Memory B cell (primary cell): Measurements from ENCODE around the gene ANKHD1.
"Not testable (repeated sequence)": the region's sequence is repeated elsewhere in the genome, so short reads cannot be mapped to it uniquely, and the experiment has no call there.

Source experiments
- ATAC-seq: fragments of 150-1000 bp; cut with Tn5 transposase; 2 replicates; pipeline ENCODE4 v1.10.0; 2021; ENCODE audit warnings: low read depth, mild to moderate bottlenecking, moderate library complexity
- DNase-seq, 2 donors: peaks; one replicate each; pipeline ENCODE4 v3.0.0; 2022; ENCODE audit warnings: low spot score in 2 of 2
- H3K27ac Mint-ChIP-seq: one replicate; pipeline ENCODE4 v1.8.0; 2022; ENCODE audit warnings: mild to moderate bottlenecking, moderate library complexity, mixed read lengths
- H3K27me3 Mint-ChIP-seq: one replicate; pipeline ENCODE4 v1.8.0; 2022; ENCODE audit warnings: mixed read lengths
- H3K36me3 Mint-ChIP-seq: one replicate; pipeline ENCODE4 v1.8.0; 2022; ENCODE audit warnings: mild to moderate bottlenecking, mixed read lengths
- H3K4me1 Mint-ChIP-seq: one replicate; pipeline ENCODE4 v1.8.0; 2022; ENCODE audit warnings: mixed read lengths
- H3K4me3 Mint-ChIP-seq: one replicate; pipeline ENCODE4 v1.8.0; 2022; ENCODE audit warnings: mild to moderate bottlenecking, moderate library complexity, mixed read lengths
- H3K9me3 Mint-ChIP-seq: one replicate; pipeline ENCODE4 v1.8.0; 2022; ENCODE audit warnings: mixed read lengths

Gene ANKHD1

GRCh38 chr5:140398379-140398811 is 3.2 kb upstream of the ANKHD1 start:
- ATAC-seq, result no peak
- H3K36me3 Mint-ChIP-seq, result no peaks in the 10 kb centered on the region
- H3K9me3 Mint-ChIP-seq, result no peaks in the 10 kb centered on the region
- no peak overlapping the region for H3K27ac Mint-ChIP-seq
- no peak for DNase-seq
- H3K27me3 Mint-ChIP-seq, result no peaks in the 10 kb centered on the region
- H3K4me3 Mint-ChIP-seq, result no peak overlapping the region
- H3K4me1 Mint-ChIP-seq, result peaks cover 9% of the 10 kb centered on the region

DNA sequence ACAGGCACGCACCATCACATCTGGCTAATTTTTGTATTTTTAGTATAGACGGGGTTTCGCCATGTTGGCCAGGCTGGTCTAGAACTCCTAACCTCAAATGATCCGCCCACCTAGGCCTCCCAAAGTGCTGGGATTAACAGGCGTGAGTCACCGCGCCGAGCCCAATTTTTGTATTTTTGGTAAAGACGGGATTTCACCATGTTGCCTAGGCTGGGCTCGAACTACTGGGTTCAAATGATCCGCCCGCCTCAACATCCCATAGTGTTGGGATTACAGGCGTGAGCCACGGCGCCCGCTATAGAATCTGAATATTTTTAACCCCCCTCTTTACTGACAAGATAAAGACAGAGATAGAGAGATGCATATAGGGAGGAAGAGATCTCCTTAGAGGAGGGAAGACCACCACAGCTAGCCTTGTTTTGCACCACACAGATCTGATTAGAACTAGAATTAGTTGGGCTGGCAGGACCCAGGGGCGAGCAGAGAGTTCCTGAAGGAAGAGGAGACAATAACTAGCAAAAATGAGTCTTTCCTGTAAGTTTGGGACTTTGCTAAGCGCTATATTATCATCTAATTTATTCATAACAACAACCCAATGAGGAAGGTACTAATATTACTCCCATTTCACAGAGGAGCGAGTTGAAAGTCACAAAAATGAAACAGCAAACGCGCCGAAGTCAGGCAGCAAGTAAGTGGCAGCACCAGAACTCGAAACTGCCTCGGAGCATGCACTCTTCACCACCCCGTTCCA is 1.5 kb upstream of the ANKHD1 start:
- Mint-ChIP-seq H3K27ac (no peak overlapping the region), H3K4me1 (peaks cover 18% of the 10 kb centered on the region), H3K9me3 (no peaks in the 10 kb centered on the region), H3K36me3 (no peaks in the 10 kb centered on the region), H3K4me3 (no peak overlapping the region), H3K27me3 (no peaks in the 10 kb centered on the region)
- ATAC-seq (no peak), DNase-seq (no peak)

DNA sequence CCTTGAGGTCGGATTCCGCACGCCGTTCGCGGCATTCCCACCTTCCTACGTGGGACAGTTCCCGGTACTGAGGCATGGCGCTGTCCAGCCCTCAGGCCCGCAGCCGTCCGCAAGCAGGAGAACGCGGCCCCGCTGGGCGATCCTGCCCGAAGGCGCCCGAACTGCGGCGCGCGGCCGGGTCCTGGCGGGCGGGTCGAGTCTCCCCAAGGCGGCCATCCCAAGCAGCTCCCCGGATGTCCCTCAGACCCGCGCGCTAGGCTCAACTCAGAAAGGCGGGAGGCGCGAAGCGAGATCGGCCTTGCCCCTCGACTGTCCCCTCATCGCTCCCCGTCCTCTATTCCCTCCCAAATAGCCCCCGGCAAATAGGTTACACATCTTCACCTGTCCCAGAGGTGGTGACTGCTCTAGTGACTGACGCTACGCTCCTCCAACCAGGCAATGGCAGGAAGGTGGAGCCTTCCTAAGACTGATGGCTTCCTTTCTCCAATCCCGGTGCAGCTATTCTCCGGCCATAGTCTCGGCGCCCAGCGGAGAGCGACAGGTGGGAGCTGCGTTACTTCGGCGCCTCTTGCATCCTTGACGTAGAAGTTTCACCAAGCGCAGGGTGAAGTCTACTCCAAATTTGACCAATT is 787 bp upstream of the ANKHD1 start:
- Mint-ChIP-seq H3K9me3 (no peaks in the 10 kb centered on the region), H3K4me3 (no peak overlapping the region), H3K36me3 (no peaks in the 10 kb centered on the region), H3K4me1 (peaks cover 20% of the 10 kb centered on the region), H3K27me3 (no peaks in the 10 kb centered on the region), H3K27ac (no peak overlapping the region)
- DNase-seq (peak; percentile 79 to 80), ATAC-seq (peak; percentile 60)

GRCh38 chr5:140402258-140403074 is 833 bp downstream of the ANKHD1 start:
- Mint-ChIP-seq H3K36me3 (peaks cover 2% of the 10 kb centered on the region), H3K4me1 (peaks cover 20% of the 10 kb centered on the region), H3K27me3 (no peaks in the 10 kb centered on the region), H3K9me3 (no peaks in the 10 kb centered on the region), H3K4me3 (no peak overlapping the region), H3K27ac (no peak overlapping the region)
- ATAC-seq, result no peak
- DNase-seq, result peak; percentile 20 to 49

GRCh38 chr5:140403613-140404012 is 2.0 kb downstream of the ANKHD1 start:
- no peaks in the 10 kb centered on the region for H3K9me3 Mint-ChIP-seq
- peaks cover 2% of the 10 kb centered on the region for H3K36me3 Mint-ChIP-seq
- peak overlapping the region; percentile 47 for H3K27ac Mint-ChIP-seq
- peaks cover 23% of the 10 kb centered on the region for H3K4me1 Mint-ChIP-seq
- ATAC-seq, result no peak
- no peak overlapping the region for H3K4me3 Mint-ChIP-seq
- no peaks in the 10 kb centered on the region for H3K27me3 Mint-ChIP-seq
- DNase-seq, result no peak

- Mint-ChIP-seq H3K36me3 (peaks cover 2% of the 10 kb centered on the region), H3K27ac (peak overlapping the region; percentile 70), H3K27me3 (no peaks in the 10 kb centered on the region), H3K9me3 (no peaks in the 10 kb centered on the region), H3K4me3 (no peak overlapping the region), H3K4me1 (peaks cover 26% of the 10 kb centered on the region)
- no peak for ATAC-seq
- no peak for DNase-seq
Measured at GRCh38 chr5:140408750-140409241, 7.2 kb downstream of the ANKHD1 start.

DNA sequence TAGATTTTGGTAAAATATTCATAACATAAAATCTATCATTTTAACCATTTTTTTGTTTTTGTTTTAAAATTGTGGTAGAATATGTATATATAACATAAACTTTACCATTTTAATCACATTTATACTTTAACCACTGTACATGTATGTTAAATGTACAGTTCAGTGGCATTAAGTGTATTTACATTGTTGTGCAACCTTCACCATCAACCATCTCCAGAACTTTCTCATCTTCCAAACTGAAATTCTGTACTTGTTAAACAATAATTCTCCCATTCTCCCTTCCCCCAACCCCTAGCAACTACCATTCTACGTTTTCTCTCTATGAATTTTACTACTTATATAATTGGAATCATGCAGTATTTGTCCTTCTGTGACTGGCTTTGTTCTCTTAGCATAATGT is 11.6 kb downstream of the ANKHD1 start:
- no peak for ATAC-seq
- DNase-seq, result no peak
- Mint-ChIP-seq H3K4me3 (no peak overlapping the region), H3K36me3 (peaks cover 6% of the 10 kb centered on the region), H3K27ac (peak overlapping the region; percentile 8), H3K9me3 (no peaks in the 10 kb centered on the region), H3K27me3 (no peaks in the 10 kb centered on the region), H3K4me1 (peaks cover 15% of the 10 kb centered on the region)

- H3K9me3 Mint-ChIP-seq, result no peaks in the 10 kb centered on the region
- ATAC-seq, result no peak
- H3K36me3 Mint-ChIP-seq, result peaks cover 9% of the 10 kb centered on the region
Measured at GRCh38 chr5:140417235-140417634, 15.6 kb downstream of the ANKHD1 start.

DNA sequence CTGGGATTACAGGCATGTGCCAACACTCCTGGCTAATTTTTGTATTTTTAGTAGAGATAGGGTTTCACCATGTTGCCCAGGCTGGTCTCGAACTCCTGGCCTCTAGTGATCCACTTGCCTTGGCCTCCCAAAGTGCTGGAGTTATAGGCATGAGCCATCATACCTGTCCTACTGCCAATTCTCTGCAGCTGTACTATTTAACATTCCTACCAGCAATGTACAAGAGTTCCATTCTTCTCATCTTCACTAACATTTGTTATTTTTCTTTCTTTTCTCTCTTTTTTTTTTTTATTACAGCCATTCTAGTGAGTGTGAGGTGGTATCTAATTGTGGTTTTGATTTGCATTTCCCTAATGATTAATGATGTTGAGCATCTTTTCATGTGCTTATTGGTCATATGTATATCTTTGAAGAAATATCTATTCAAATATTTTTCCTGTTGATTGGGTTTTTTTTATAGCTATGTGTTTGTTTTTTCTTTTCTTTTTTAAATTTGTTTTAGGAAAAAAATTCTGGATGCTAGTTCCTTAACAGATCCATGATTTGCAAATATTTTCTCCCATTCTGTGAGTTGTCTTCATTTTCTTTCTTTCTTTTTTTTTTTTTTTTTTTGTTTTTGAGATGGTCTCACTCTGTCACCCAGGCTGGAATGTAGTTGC is 17.4 kb downstream of the ANKHD1 start:
- ATAC-seq, result no peak
- Mint-ChIP-seq H3K9me3 (no peaks in the 10 kb centered on the region), H3K36me3 (peaks cover 9% of the 10 kb centered on the region), H3K27ac (peak overlapping the region; percentile 48), H3K4me3 (peak overlapping the region; percentile 41), H3K27me3 (no peaks in the 10 kb centered on the region), H3K4me1 (peaks cover 39% of the 10 kb centered on the region)
- DNase-seq, result no peak

More at GRCh38 chr5:140417235-140417634, 15.6 kb downstream of the ANKHD1 start:
- Mint-ChIP-seq H3K4me1 (peaks cover 36% of the 10 kb centered on the region), H3K27me3 (no peaks in the 10 kb centered on the region), H3K27ac (no peak overlapping the region), H3K4me3 (no peak overlapping the region)
- no peak for DNase-seq

DNA sequence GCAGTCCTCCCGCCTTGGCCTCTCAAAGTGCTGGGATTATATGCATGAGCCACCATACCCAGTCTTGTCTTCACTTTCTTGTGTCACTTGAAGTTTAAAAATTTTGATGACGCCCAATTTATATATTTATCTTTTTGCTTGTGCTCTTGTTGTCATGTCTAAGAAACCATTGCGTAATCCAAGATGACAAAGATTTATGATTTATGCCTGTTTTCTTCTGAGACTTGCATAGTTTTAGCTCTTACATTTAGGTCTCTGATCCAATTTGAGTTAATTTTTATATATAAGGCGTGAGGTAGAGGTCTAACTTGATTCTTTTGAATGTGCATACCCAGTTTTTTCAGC is 18.6 kb downstream of the ANKHD1 start:
- Mint-ChIP-seq H3K4me3 (no peak overlapping the region), H3K9me3 (no peaks in the 10 kb centered on the region)

DNA sequence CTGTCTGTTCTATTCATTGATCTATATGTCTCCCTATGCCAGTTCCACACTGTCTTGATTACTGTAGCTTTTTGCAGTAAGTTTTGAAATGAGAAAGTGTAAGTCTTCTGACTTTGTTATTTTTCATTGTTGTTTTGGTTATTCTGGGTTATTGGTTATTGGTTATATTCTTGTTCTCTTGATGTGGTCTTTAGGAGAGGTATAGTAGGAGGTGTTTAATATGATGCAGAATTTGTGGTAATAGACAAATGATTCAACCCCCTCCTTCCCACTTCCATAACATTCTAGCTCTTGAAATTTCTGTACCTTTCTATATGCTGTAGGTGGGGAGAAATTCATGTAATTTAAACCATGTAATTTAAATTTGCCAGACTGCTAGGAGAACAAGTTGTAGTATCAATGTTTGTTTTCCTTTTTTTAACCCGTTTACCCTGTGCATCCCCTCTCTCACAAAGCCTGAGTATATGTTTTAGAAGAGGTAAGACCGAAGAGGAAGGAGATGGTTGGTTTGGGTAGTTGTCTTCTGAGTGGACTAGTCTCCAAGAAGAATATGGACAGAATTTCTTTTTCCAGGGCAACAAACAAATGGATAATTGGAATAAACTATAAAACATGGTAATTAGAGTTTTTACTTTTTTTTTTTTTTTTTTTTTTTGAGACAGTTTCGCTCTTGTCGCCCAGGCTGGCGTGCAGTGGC is 19.2 kb downstream of the ANKHD1 start:
- ATAC-seq (no peak), DNase-seq (no peak)
- Mint-ChIP-seq H3K4me1 (peaks cover 39% of the 10 kb centered on the region), H3K4me3 (no peak overlapping the region), H3K36me3 (peaks cover 9% of the 10 kb centered on the region), H3K27ac (peak overlapping the region; percentile 11), H3K27me3 (no peaks in the 10 kb centered on the region), H3K9me3 (no peaks in the 10 kb centered on the region)

More for the DNA sequence above, 18.6 kb downstream of the ANKHD1 start:
- Mint-ChIP-seq H3K36me3 (peaks cover 9% of the 10 kb centered on the region), H3K4me1 (peaks cover 39% of the 10 kb centered on the region), H3K27ac (peak overlapping the region; percentile 11), H3K27me3 (no peaks in the 10 kb centered on the region)
- DNase-seq (no peak), ATAC-seq (no peak)

DNA sequence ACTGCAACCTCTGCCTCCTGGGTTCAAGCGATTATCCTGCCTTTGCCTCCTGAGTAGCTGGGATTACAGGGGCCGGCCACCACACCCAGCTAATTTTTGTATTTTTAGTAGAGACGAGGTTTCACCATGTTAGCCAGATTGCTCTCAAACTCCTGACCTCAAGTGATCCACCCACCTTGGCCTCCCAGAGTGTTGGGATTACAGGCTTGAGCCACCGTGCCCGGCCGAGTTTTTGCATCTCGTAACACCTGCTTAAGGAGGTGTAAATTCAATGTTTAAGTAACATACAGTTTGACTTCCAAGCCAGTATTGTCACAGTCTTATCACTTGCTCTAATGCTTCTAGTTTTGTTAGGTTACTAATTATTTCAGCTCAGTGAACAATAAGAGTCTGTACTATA is 19.7 kb downstream of the ANKHD1 start:
- H3K9me3 Mint-ChIP-seq, H3K36me3 Mint-ChIP-seq, DNase-seq, ATAC-seq, H3K27me3 Mint-ChIP-seq, H3K27ac Mint-ChIP-seq, H3K4me3 Mint-ChIP-seq: not testable (repeated sequence)
- H3K4me1 Mint-ChIP-seq, result peaks cover 39% of the 10 kb centered on the region

DNA sequence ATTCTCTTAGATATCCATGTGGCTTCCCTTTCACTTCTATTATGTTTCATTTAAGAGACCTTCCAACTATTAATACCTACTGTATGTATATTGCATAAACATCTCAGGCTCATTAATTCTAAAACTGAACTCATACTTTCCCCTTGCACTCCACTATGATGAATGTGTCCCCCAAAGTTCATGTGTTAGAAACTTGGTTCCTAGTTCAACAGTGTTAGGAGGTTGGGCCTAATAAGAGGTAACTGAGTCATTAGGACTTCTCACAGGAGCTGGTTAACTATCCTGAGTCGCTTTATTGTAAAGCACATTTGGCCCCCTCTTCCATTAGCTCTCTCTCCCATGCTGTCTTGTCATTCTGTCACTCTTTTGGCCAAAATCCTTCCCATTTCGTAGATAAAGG is 22.0 kb downstream of the ANKHD1 start:
- Mint-ChIP-seq H3K27ac (no peak overlapping the region), H3K36me3 (peaks cover 3% of the 10 kb centered on the region), H3K27me3 (no peaks in the 10 kb centered on the region), H3K4me1 (peaks cover 33% of the 10 kb centered on the region), H3K9me3 (no peaks in the 10 kb centered on the region), H3K4me3 (no peak overlapping the region)
- DNase-seq (no peak), ATAC-seq (no peak)
